ENCODE data around the gene PBX1.
A peak's percentile ranks its signal among the peaks of the same experiment; 100 is the strongest.

PBX1 gene

GRCh38 chr1:164767752-164768402, 208.9 kb downstream of the PBX1 start:
- DNase-seq: no peak

DNA sequence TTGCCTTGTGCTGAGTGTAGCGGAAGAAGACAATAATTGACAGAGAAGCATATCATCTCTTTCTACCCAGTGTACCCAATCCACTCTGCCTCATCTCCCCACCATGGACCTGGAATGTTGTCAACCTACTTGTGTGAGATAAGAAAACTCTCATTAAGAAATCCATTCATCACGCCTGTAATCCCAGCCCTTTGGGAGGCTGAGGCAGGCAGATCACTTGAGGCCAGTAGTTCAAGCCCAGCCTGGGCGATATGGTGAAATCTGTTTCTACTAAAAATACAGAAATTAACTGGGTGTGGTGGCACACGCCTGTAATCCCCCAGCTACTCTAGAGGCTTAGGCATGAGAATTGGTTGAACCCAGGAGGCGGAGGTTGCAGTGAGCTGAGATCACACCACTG, 209.6 kb downstream of the PBX1 start:
- DNase-seq: no peak

DNA sequence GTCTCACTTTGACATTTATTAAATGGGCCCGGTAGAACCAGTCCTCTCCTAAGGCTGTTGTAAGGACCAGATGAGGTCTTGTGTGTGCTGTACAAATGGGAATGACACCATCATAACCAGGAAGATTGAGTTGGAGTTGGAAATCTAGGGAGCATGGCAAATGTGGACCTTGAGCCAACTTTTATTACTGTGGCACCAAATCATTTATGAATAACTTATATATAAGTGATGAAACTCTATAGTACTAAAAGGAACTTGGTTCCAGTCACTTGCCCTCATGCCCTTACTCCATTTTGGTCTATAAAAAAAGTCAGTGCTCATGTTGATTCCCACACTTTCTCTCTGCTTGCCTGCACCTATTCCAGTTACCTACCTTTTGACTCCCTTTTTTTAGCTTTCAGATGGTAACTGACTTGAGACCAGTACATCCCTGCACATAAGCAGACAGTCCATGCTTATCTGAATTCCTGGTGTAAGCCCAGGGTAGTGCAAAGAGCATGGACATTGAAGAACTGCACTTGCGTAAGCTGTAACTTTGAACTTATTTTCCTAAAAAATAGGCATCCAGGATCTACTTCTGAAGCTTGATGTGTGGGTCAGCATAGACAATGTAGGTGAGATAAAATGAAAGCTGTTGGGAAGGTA, 210.6 kb downstream of the PBX1 start:
- no peak for DNase-seq

- DNase-seq: no peak
Measured at GRCh38 chr1:164770131-164770529, 211.1 kb downstream of the PBX1 start.

DNA sequence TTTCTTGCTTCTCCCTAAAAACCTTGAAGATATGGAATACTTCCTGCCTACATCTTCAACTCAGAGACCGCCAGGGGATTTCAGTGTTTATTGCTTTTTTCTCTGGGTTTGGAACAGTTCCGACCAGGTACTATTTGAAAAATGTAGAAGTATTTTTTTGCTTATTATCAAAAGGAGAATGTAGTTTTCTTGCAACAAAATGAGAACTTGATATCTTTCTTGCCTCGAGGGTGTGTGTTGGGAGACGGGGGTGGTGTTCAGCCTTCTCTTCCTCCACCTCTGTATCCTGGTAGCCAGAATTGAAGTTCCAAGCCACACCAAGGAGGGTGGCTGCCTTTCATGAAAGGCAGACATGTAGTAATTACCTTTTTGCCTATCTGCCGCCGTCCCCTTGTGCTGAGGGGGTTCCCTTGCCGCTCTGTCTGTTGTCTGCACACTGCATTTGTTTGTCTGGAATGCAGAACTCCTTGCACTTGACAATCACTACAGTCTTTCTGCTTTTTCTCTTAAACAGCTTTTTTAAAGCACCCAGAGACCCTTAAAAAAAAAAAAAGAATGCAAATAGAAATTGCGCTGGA, 212.1 kb downstream of the PBX1 start:
- no peak for DNase-seq

DNA sequence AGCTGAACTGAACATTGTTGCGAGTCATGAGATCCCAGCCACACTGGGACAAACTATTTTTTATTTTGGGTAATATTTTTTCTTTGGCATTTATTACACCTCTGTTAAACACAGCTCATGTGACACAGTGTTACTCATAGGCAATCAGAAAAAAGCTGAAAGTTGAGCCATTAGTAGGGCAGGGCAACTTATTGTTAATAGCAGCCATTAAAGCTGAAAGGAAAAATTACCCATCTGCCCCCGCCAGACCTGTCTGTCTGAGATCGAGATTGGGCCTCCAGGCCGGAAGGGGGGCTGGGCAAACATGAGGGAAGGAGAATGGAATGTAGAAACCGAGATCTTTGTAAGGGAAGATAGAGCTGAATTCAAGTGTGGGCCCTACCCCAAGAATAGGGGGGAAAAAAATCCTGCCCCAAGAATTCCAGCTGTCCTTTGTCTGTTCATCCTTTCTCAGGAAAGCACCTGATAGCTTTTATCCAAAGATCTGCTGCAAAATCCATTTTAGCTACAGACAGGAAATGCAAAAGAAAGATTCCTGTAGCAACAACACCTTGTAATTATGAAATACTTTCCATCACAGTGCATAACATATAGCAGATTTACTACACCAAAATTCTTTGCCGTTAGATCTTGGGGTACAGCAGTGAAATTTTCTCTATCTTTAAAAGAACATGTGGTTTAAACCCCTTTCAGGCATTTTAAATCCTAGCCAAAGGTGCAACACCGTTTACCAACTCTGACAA, 212.8 kb downstream of the PBX1 start:
- no peak for DNase-seq

GRCh38 chr1:164772635-164773034, 213.7 kb downstream of the PBX1 start:
- DNase-seq: no peak

GRCh38 chr1:164773102-164773501, 214.1 kb downstream of the PBX1 start:
- no peak for DNase-seq

- DNase-seq: no peak
Measured at GRCh38 chr1:164774413-164774812, 215.4 kb downstream of the PBX1 start.

- DNase-seq: no peak
Measured at GRCh38 chr1:164774819-164775654, 216.1 kb downstream of the PBX1 start.

GRCh38 chr1:164777518-164777917, 218.5 kb downstream of the PBX1 start:
- DNase-seq: no peak

GRCh38 chr1:164779376-164779775, 220.4 kb downstream of the PBX1 start:
- DNase-seq: no peak

- DNase-seq: no peak
Measured at GRCh38 chr1:164780111-164780812, 221.3 kb downstream of the PBX1 start.

DNA sequence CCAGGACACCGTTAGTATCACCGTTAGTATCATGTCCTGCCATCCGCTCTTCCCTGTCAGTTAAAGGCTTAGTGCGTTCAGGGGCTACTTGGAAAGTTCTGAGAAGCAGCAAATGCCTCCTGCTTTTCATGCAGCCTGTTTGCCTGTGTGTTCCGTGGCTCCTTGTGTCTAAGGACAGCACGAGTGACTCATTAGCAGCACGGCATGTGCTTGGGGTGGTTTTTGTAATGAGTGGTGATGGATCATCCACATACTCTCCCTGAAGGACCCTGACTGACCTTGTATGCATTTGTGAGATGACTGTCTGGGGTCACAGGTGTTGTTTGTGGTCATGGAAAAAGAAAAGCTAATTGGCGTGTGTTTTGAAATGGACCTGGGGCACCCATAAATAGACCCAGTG, 221.9 kb downstream of the PBX1 start:
- DNase-seq: no peak

DNA sequence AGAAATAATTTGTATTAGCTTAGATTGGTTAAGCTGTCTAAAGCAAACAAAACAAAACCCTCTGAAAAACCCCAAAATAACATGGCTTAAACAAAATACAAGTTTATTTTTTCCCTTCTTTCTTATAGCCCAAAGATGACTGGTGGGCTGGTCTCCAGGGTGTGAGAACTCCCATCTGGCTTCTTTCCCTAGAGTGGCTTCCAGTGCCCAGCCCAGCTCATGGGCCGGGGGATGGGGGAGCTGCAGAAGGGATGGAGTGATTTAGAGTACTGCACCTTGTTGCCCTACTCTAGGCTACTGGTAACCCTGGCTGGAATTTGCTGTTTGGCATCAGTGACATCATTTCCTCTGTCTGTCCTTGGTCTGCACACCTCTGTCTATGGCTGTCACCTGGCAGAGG, 223.0 kb downstream of the PBX1 start:
- DNase-seq: no peak

DNA sequence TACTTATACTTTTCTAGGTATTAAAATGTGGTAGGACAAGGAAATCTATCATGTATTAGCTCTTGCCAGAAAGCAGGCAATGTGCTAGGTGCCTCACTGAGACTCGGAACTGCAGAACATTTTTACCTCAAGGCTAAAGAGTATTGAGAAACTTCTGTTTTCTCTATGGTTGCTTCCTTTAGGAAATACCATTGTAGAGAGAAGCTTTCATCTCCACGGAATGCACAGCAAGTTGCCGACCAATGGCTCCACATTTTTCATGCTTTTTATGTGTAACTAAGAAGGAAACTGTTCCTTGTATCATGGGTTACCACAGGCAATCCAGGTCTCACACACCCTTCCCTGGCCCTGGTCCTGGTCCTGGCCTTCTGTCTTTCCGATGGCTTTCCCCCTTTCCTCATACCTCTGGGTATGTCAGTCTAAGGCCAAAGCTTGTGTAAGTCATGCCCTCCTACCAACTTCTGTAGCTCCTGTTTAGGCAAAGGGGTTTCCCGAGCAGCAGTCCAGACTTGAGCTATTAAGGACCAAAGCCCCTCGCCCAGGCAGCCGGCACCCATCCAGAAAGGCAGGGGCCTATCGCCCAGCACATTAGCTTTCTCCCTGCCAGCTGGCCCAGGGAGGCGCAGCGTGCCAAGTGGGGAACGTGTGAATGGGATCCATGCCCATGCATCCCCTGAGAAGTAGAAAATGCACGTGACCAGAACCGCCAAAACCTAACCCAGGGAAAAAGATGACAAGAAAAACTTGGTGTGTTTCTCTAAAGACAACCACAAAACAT, 225.0 kb downstream of the PBX1 start:
- no peak for DNase-seq

DNA sequence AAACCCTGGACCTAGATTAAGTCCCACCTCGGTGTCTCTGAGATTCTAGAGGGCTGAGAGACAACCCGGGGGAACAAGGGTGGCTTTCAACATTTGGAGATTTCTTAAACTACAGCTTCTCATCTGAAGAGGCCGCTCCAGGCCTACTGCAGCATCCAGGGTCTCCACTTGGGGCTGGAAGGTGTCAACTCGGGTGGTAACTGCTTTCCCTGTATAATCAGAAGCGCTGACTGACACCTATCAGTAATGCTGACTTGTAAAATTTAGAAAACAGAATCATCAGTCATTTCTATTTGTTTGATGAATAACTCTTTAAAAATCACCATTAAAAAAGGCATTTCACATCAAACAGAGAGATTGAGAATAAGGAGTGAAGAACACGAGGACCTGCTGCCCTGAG, 226.0 kb downstream of the PBX1 start:
- no peak for DNase-seq

DNA sequence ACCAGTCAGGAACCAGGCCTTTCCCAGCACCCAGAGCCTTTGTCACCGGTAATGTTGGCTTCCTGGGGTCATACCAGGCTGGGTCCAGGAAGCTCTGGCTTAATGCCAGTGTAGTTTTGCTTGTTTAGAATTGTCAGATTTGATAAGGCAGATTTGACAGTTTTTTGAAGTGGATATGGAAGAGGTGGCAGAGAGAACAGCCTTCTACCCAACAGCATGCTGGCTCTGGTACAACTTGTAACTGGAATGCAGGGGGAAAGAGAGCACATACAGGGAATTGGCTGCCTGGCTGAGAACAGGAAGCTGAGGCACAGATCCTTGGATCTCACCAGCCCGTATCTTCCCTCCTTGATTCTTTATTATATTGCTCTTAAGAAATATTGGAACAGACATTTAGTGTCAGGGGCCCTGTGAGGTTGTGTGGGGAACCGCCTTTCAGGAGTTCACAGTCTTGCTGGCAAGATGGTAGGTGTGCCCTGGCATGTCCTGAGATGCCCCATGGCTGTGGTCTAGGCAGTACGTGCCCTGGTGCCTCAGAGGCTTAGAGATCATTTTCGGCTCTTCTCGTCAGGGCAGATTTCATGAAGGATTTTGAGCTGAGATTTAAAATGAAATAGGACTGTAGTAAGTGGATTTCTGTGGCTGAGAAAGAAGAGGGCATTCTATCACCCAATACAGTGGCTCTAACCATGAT, 227.0 kb downstream of the PBX1 start:
- DNase-seq: no peak

DNA sequence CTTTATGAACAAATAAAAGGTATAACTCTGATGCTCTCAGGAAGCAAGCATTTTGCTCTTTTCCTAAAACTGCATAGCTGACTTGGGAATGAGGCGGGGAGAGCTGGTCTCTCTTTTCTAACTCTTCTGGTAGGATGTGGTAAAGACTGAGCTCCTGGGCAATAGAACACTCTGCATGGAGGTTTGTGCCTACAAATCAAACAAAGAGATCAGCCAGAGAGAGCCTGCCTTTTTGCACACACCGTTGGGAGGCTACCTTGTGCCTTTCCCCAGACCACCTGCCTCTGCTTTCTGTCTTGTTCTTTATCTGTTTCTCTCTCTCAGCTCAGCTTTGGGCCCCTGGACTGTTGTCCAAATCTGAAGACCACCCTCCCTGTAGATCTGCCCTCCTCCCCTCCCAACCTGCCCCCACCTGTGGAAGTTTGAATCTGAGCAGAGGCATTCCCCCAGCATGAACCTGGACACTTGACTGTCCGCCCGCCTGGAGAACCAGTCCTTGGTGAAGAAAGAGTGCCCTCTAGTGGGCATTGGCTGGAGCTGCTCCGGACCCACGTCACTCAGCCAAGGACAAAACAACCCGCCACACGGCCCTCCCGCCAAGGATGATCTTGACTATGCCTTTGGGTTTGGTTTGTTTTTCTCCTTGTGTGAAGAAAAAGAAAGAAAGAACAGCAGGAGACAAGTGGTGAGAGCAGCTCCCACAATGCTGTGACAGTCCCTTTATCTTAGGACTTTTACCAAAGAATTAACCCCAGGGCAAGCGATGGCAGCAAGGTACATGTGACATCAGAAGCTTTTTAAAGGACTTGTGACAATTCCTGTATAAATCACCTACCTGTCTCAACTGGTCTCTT, 228.2 kb downstream of the PBX1 start:
- peak; percentile 17 for DNase-seq

DNA sequence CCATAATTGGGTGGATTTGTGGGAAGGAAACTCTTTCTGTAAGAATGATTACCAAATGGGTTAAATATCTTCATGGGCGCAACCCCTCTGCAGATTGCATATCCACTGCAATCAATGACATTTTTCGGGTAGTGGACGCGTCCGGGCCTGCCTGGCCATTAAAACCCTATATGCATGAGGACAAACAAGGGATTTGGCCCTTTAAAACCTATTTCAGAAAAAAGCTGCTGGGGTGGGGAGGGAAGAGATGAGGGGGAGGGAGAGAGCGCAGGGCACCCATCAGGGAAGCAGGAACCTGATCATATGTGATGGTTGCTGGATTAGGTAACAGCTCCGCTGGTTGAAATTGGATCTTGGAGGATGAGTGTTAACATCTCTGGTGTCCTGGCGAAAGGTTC, 228.8 kb downstream of the PBX1 start:
- DNase-seq: no peak

All from activated CD4-positive, alpha-beta T cell treated with anti-CD3 and anti-CD28 coated beads for 1 hour (primary cell).